SU-DHL-6 (cell line): Measurements from ENCODE around the gene XPOT.

Experiments
- EZH2phosphoT487 ChIP-seq: fragments of 200-600 bp; sonication (generic), shearing (Covaris generic); conservative IDR thresholded peaks from 2 replicates; pipeline ENCODE4 v1.6.1; 2018; ENCODE audit warnings: mild to moderate bottlenecking, antibody characterized with exemption, low read length, moderate library complexity, mixed read lengths
- TF ChIP-seq, protein P1 (sequence below): fragments of 200-600 bp; sonication (generic); IDR thresholded peaks from one replicate; pipeline ENCODE4 v1.5.1; 2017; ENCODE audit warnings: antibody characterized with exemption, mild to moderate bottlenecking, low read length, moderate library complexity; ENCODE audit not compliant: insufficient read depth, poor library complexity, severe bottlenecking

DNA sequence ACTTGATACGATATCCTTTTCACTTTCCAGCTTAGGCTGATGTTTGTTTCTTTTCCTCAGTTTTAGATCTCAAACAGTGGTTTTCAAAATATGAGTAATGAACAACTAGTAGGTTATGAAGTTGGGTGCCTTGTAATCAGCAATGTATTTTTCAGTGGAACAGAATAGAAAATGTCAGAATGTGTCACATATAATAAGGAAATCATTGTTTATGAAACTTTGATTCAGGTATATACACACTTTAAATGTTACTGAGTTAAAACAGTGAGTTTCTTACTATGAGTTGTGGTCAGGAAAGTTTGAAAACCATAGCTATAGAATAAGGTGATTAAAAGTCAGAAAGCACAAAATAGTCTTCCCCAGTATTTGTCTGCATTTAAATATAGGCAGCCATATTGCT lies 87.5 kb downstream of the XPOT start:
- TF ChIP-seq, protein P1, sequence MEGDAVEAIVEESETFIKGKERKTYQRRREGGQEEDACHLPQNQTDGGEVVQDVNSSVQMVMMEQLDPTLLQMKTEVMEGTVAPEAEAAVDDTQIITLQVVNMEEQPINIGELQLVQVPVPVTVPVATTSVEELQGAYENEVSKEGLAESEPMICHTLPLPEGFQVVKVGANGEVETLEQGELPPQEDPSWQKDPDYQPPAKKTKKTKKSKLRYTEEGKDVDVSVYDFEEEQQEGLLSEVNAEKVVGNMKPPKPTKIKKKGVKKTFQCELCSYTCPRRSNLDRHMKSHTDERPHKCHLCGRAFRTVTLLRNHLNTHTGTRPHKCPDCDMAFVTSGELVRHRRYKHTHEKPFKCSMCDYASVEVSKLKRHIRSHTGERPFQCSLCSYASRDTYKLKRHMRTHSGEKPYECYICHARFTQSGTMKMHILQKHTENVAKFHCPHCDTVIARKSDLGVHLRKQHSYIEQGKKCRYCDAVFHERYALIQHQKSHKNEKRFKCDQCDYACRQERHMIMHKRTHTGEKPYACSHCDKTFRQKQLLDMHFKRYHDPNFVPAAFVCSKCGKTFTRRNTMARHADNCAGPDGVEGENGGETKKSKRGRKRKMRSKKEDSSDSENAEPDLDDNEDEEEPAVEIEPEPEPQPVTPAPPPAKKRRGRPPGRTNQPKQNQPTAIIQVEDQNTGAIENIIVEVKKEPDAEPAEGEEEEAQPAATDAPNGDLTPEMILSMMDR = no peak
- TF ChIP-seq EZH2phosphoT487 = no peak
